Spleen (tissue), 11 donors: ENCODE measurements around the gene CCNY. TPM values are rescaled to one million over a fixed set of nuclear protein-coding genes. Genes with fewer than 3 reads are reported as not detected.

ENCODE experiments used
- DNase-seq: peaks from one replicate; pipeline ENCODE4 v3.0.0-alpha.2; 2020
- H3K27ac ChIP-seq, 8 donors: fragments of 200-600 bp; sonication (generic) in 7 of 8; 1 replicate in 4 of 8; 2 replicates in 4 of 8; pipeline versions ENCODE4 v1.5.0 to v1.8.0; 2016 to 2021; ENCODE audit warnings: inconsistent platforms in 4 of 8, mild to moderate bottlenecking in 4 of 8, moderate library complexity in 1 of 8
- H3K27me3 ChIP-seq, 7 donors: fragments of 200-600 bp; sonication (generic) in 6 of 7; replicated peaks in 1 of 7; 1 replicate in 4 of 7; 2 replicates in 3 of 7; pipeline versions ENCODE4 v1.5.0 to v1.8.0; 2016 to 2021; ENCODE audit warnings: inconsistent platforms in 3 of 7, mild to moderate bottlenecking in 1 of 7
- H3K36me3 ChIP-seq, 6 donors: fragments of 200-600 bp; sonication (generic) in 5 of 6; 1 replicate in 4 of 6; 2 replicates in 2 of 6; pipeline versions ENCODE4 v1.5.0 to v1.8.0; 2016 to 2021; ENCODE audit warnings: inconsistent platforms in 2 of 6
- H3K4me1 ChIP-seq, 6 donors: fragments of 200-600 bp; sonication (generic) in 5 of 6; 1 replicate in 3 of 6; 2 replicates in 3 of 6; pipeline versions ENCODE4 v1.5.0 to v1.8.0; 2016 to 2021; ENCODE audit warnings: inconsistent platforms in 3 of 6
- H3K4me3 ChIP-seq, 8 donors: fragments of 200-600 bp; sonication (generic) in 7 of 8; 1 replicate in 4 of 8; 2 replicates in 4 of 8; pipeline versions ENCODE4 v1.5.0 to v1.8.0; 2016 to 2021; ENCODE audit warnings: inconsistent platforms in 4 of 8, mild to moderate bottlenecking in 4 of 8, moderate library complexity in 2 of 8
- H3K9me3 ChIP-seq, 8 donors: fragments of 200-600 bp; sonication (generic) in 7 of 8; 1 replicate in 4 of 8; 2 replicates in 4 of 8; pipeline versions ENCODE4 v1.5.0 to v1.8.0; 2016 to 2021; ENCODE audit warnings: inconsistent platforms in 4 of 8
- POLR2A ChIP-seq, 3 donors: fragments of 450-650 bp; IDR thresholded peaks; one replicate each; pipeline ENCODE4 v1.5.1; 2017; ENCODE audit warnings: antibody characterized with exemption in 3 of 3, mild to moderate bottlenecking in 1 of 3
- POLR2AphosphoS5 ChIP-seq, 3 donors: sonication (generic); formaldehyde crosslinking; IDR thresholded peaks; one replicate each; pipeline ENCODE4 v1.5.1; 2017; ENCODE audit warnings: antibody characterized with exemption in 3 of 3
- WGBS, 5 donors: extraction: QIAGEN DNeasy Blood & Tissue Kit in 3 of 5; methylation state at CpG; one replicate each; pipeline versions ENCODE4 v1.1.5 to v1.1.7; 2013 to 2018; 5-methylcytosine and 5-hydroxymethylcytosine counted together
- intact Hi-C: fragments of 100-400 bp; cut with DNase I; formaldehyde crosslinking; loops from one replicate; pipeline ENCODE4 v1.15.0; 2023; ENCODE audit warnings: low total_unique reads
- polyA plus RNA-seq, 3 donors: library from polyadenylated mRNA; stranded (reverse); fragments of 200-250 nt; gene quantifications; one replicate each; pipeline ENCODE4 v1.2.1, GENCODE V29; 2013
- total RNA-seq, 7 donors: library from RNA; depleted of rRNA in 3 of 7; stranded (reverse); fragments of >200 nt in 3 of 7; fragmentation: NEBNext Ultra II Directional in 4 of 7; extraction: Animal tissue kit (Norgen Biotek cat#: 25700) in 4 of 7; gene quantifications; one replicate each; pipeline versions ENCODE4 v1.1.0 to v1.2.1, GENCODE V29; 2016 to 2021
- TF ChIP-seq, protein P1 (sequence below), 11 experiments: fragments of 200-600 bp in 7 of 11; fragments of 450-650 bp in 4 of 11; sonication (generic) in 4 of 11; IDR thresholded peaks in 8 of 11; conservative IDR thresholded peaks in 3 of 11; 1 replicate in 7 of 11; 2 replicates in 4 of 11; pipeline versions ENCODE4 v1.4.0 to v1.8.0; 2016 to 2021; ENCODE audit warnings: antibody characterized with exemption in 11 of 11, inconsistent platforms in 4 of 11, mild to moderate bottlenecking in 1 of 11
- donor health status: healthy with polysubstance abuse.
- donor health status: DM: no; HTN: no; CAD: no; lungs with moderate emphysema.
- donor health status: DM: no; HTN: no; CAD: no.
- donor health status: Bipolar disorder and iron deficiency.
- donor health status: healthy.
- donor health status: DM: no; HTN: no; CAD: no.
- donor health status: DM: yes; HTN: yes; CAD: no.

Gene CCNY
- total and polyA plus RNA-seq, 10 donors: 21.1 to 83.1 (median 52.1) TPM

DNA sequence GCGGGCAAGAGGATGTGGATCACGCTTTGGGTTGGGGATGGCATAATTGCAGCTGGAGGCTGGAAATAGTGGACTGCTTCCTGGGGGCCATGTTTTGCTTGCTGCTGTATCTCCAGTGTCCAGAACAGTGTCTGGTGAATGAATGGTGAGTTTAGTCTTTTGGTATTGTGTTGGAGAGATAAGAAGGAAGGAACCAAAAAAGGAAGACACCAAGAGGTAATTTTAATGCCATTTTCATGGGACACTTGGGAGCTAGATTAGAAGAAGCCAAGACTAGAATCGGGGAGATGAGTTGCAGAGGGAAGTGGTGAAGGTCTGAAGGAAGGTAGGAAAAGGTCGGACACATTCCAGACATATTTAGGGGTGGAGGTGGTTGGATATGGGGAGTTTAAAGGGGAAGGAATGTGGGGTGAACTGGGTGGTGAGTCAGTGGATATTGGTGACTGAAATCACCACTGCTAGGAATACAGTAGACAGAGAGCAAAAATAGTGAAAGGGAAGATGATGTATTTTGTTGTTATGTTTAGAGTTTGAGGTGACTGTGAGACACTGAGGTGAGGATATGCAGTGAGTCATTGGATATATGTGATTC is 76.7 kb downstream of the CCNY start:
- H3K27ac ChIP-seq: no peak overlapping the region
- TF ChIP-seq POLR2A (IDR thresholded peaks at IDR 0.05) (no peak), POLR2AphosphoS5 (IDR thresholded peaks at IDR 0.05) (no peak)
- TF ChIP-seq, protein P1, sequence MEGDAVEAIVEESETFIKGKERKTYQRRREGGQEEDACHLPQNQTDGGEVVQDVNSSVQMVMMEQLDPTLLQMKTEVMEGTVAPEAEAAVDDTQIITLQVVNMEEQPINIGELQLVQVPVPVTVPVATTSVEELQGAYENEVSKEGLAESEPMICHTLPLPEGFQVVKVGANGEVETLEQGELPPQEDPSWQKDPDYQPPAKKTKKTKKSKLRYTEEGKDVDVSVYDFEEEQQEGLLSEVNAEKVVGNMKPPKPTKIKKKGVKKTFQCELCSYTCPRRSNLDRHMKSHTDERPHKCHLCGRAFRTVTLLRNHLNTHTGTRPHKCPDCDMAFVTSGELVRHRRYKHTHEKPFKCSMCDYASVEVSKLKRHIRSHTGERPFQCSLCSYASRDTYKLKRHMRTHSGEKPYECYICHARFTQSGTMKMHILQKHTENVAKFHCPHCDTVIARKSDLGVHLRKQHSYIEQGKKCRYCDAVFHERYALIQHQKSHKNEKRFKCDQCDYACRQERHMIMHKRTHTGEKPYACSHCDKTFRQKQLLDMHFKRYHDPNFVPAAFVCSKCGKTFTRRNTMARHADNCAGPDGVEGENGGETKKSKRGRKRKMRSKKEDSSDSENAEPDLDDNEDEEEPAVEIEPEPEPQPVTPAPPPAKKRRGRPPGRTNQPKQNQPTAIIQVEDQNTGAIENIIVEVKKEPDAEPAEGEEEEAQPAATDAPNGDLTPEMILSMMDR (IDR thresholded peaks at IDR 0.05 in 8 of 11, conservative IDR thresholded peaks at IDR 0.05 in 3 of 11): no peak
- no peak for DNase-seq
- intact Hi-C loops: no loop called here
- H3K36me3 ChIP-seq: no peaks in the 10 kb centered on the region
- H3K27me3 ChIP-seq: no peaks in the 10 kb centered on the region
- peaks cover 6 to 98% (median 26%) of the 10 kb centered on the region in 6 donors for H3K4me1 ChIP-seq
- WGBS, 5 donors: 60 to 82% (median 71%) methylated on average over 4 of the region's 4 CpGs
- no peaks in the 10 kb centered on the region for H3K9me3 ChIP-seq
- no peak overlapping the region for H3K4me3 ChIP-seq

DNA sequence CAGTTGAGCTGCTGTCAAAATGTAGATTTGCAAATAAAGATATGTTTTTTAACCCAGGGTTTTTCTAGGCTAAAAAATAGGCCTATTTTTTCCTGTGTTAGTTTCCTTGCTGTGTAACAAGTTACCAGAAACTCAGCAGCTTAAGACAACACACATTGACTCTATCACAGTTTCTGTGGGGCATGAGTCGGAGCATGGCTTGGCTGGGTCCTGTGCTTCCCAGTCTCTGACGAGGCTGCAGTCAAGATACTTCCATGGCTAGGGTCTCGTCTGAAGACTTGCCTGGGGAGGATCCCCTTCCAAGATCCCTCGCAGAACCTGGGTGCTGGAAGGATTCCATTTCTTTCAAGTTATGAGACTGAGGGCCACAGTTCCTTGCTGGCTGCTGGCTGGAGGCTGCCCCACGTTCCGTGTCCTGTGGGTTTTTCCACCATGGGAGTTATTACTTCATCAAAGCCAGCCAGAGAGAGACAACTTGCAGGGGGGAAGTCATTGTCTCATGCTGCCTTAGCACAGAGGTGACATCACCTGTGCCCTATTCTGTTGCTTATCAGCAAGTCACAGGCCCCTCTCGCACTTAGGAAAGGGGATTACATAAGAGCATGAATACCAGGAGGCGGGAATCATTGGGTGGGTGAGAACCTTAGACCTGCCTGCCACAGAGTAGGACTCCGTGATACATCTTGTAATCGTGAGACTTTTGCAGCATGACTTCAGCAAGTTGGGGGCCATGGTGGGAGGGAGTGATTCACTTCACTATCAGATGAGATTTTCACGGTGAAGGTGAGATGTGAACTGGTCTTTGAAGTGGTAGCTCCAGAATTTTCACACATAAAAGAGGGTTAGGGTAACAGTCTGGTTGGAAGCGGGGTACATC is 77.9 kb downstream of the CCNY start:
- Histone ChIP-seq H3K27me3 (no peaks in the 10 kb centered on the region), H3K36me3 (no peaks in the 10 kb centered on the region), H3K4me1 (peaks cover 6 to 97% (median 26%) of the 10 kb centered on the region in 6 donors), H3K27ac (no peak overlapping the region), H3K9me3 (no peaks in the 10 kb centered on the region), H3K4me3 (no peak overlapping the region)
- 72 to 90% (median 83%) methylated on average over 12 of the region's 12 CpGs for WGBS, 5 donors
- no peak for DNase-seq
- intact Hi-C loops: no loop called here
- TF ChIP-seq POLR2AphosphoS5 (IDR thresholded peaks at IDR 0.05) (no peak), POLR2A (IDR thresholded peaks at IDR 0.05) (no peak)
- TF ChIP-seq, protein P1 (IDR thresholded peaks at IDR 0.05 in 8 of 11, conservative IDR thresholded peaks at IDR 0.05 in 3 of 11): no peak

DNA sequence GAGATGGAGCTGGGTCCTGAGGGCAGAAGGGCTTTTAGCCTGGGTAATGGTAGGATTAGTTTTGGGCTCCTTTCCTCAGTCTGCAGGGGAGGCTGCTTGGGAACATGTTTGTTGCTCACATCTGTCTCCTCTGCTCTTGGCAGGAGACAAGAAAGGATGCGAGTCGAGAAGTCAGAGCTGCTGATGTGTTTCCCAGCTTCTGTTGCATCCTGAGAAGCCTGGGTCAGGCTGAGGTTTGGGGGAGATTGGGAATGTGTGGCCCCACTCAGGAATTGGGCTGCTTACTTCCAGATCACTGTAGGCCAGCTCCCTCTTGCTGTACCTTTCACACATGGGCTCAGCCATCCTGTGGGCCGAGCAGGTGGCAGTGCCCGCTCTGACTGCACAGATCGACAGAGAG is 79.2 kb downstream of the CCNY start:
- TF ChIP-seq POLR2AphosphoS5 (IDR thresholded peaks at IDR 0.05): no peak
- TF ChIP-seq, protein P1 (IDR thresholded peaks at IDR 0.05 in 8 of 11, conservative IDR thresholded peaks at IDR 0.05 in 3 of 11): no peak
- TF ChIP-seq POLR2A (IDR thresholded peaks at IDR 0.05): no peak
- no peaks in the 10 kb centered on the region for H3K27me3 ChIP-seq
- peaks cover 6 to 99% (median 26%) of the 10 kb centered on the region in 6 donors for H3K4me1 ChIP-seq
- no peak for DNase-seq
- WGBS, 5 donors: 94 to 98% (median 95%) methylated on average over 3 to 5 of the region's 5 CpGs
- no peaks in the 10 kb centered on the region for H3K36me3 ChIP-seq
- no peak overlapping the region for H3K4me3 ChIP-seq
- intact Hi-C loops: no loop called here
- no peak overlapping the region for H3K27ac ChIP-seq
- no peaks in the 10 kb centered on the region for H3K9me3 ChIP-seq
